Testis (tissue), 2 donors: ENCODE data around the gene SCAPER.

Experiments
- POLR2A ChIP-seq: fragments of 450-650 bp; IDR thresholded peaks from one replicate; pipeline ENCODE4 v1.6.1; 2017; ENCODE audit warnings: antibody characterized with exemption, mild to moderate bottlenecking, moderate library complexity
- TF ChIP-seq, protein P1 (sequence below), 3 experiments: fragments of 450-650 bp in 2 of 3; fragments of 200-600 bp in 1 of 3; sonication (generic) in 1 of 3; IDR thresholded peaks; one replicate each; pipeline ENCODE4 v1.5.1; 2016 to 2019; ENCODE audit warnings: antibody characterized with exemption in 3 of 3, mild to moderate bottlenecking in 2 of 3, moderate library complexity in 1 of 3

DNA sequence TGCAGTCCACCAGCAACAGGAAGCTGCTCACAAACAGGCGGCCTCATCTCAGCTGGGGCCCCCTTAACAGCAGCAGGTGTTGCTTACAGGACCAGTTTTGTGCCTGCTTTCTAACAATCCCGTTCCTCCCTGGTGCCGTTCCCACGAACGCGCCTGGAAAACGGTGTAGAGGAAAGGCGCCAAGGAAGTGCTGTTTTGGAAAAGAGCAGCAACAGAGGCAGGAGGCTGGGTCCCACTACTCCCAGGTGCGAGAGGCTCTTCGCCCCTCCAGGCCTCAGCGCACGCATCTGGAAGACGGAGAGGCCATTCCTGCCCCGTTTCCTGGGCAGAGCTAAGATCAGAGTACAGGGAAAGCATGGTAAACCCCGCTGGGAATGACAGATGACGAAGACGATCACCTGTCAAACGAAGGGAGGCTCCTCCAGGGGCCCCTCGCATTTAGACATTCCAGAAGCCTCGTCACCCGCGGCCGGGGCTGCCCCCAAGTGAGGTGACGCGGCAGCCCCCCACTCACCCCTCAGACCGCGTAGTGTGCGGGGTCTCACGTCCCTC, 603 bp downstream of the SCAPER start:
- TF ChIP-seq, protein P1, sequence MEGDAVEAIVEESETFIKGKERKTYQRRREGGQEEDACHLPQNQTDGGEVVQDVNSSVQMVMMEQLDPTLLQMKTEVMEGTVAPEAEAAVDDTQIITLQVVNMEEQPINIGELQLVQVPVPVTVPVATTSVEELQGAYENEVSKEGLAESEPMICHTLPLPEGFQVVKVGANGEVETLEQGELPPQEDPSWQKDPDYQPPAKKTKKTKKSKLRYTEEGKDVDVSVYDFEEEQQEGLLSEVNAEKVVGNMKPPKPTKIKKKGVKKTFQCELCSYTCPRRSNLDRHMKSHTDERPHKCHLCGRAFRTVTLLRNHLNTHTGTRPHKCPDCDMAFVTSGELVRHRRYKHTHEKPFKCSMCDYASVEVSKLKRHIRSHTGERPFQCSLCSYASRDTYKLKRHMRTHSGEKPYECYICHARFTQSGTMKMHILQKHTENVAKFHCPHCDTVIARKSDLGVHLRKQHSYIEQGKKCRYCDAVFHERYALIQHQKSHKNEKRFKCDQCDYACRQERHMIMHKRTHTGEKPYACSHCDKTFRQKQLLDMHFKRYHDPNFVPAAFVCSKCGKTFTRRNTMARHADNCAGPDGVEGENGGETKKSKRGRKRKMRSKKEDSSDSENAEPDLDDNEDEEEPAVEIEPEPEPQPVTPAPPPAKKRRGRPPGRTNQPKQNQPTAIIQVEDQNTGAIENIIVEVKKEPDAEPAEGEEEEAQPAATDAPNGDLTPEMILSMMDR (IDR thresholded peaks at IDR 0.05), result no peak
- TF ChIP-seq POLR2A, result no peak
